ENCODE data around the gene ORM2.

- TF ChIP-seq CTCF (IDR thresholded peaks at IDR 0.05) (no peak), RAD21 (IDR thresholded peaks at IDR 0.05; ENCODE audit: low read length) (no peak), JUND (IDR thresholded peaks at IDR 0.05) (no peak), MXI1 (IDR thresholded peaks at IDR 0.05; ENCODE audit: low read depth, low read length) (no peak), REST (IDR thresholded peaks at IDR 0.05; ENCODE audit: low read depth, low read length) (no peak), POLR2AphosphoS5 (IDR thresholded peaks at IDR 0.05; ENCODE audit: low read depth, low read length) (no peak), SIN3A (IDR thresholded peaks at IDR 0.05; ENCODE audit: borderline replicate concordance, low read depth, low read length) (no peak), EP300 (IDR thresholded peaks at IDR 0.05; ENCODE audit: borderline replicate concordance in 1 of 2, low read depth in 1 of 2, low read length in 1 of 2) (no peak), NFIC (IDR thresholded peaks at IDR 0.05; ENCODE audit: borderline replicate concordance) (no peak), MAX (IDR thresholded peaks at IDR 0.05; ENCODE audit: low read depth) (no peak), RCOR1 (IDR thresholded peaks at IDR 0.05; ENCODE audit: low read length) (no peak), SMC3 (IDR thresholded peaks at IDR 0.05; ENCODE audit: low read depth, low read length) (no peak), FOSL2 (IDR thresholded peaks at IDR 0.05; ENCODE audit: borderline replicate concordance, low read depth) (no peak), RFX5 (IDR thresholded peaks at IDR 0.05; ENCODE audit: low read length) (no peak)
These were observed 39.8 kb upstream of the ORM2 start for GRCh38 chr9:114289571-114290481.

All from SK-N-SH (cell line).